IMR-90 (cell line): ENCODE results near the gene NOL9. TPM values are rescaled to one million over a fixed set of nuclear protein-coding genes. Genes with fewer than 3 reads are reported as not detected.

Experiments used
- ATAC-seq: fragments of 200-7000 bp; cut with Tn5 transposase; 2 replicates; pipeline ENCODE4 v1.9.1; 2020; ENCODE audit warnings: low read depth, mild to moderate bottlenecking, moderate library complexity
- BruUV-seq: library from RNA; stranded (reverse); fragments of 400-500 nt; replicated peaks from 2 replicates; lab custom pipeline; 2021; lab: Mats Ljungman, UMichigan
- CTCF ChIA-PET: fragments of 300-600 bp; formaldehyde crosslinking; extraction: SDS; loops from one replicate; lab custom pipeline; 2021; ENCODE audit warnings: antibody characterized with exemption; lab: Yijun Ruan, JAX
- POLR2A ChIA-PET: fragments of 300-600 bp; sonication (Branson Sonifier 250); formaldehyde crosslinking; loops from one replicate; lab custom pipeline; 2022; ENCODE audit warnings: antibody characterized with exemption; ENCODE audit not compliant: unreplicated experiment; lab: Charles Lee
- DNase-seq: peaks from one replicate; pipeline ENCODE4 v3.0.0; 2013
- H2AFZ ChIP-seq: replicated peaks from 2 replicates; pipeline ENCODE3; 2013; ENCODE audit warnings: low read length, mild to moderate bottlenecking; ENCODE audit not compliant: poor library complexity
- H2AK5ac ChIP-seq: 2 replicates; pipeline ENCODE4 v1.6.1; 2013; ENCODE audit warnings: low read depth, low read length, inconsistent platforms
- H2AK9ac ChIP-seq: replicated peaks from 2 replicates; pipeline ENCODE3; 2013; ENCODE audit warnings: mild to moderate bottlenecking, low read depth, low read length, moderate library complexity; ENCODE audit not compliant: poor library complexity
- H2BK120ac ChIP-seq: 2 replicates; pipeline ENCODE4 v1.6.1; 2013; ENCODE audit warnings: low read depth, low read length, inconsistent platforms
- H2BK15ac ChIP-seq: 3 replicates; pipeline ENCODE4 v1.6.1; 2013; ENCODE audit warnings: low read depth, low read length, inconsistent platforms
- H2BK20ac ChIP-seq: 2 replicates; pipeline ENCODE4 v1.6.1; 2013; ENCODE audit warnings: low read depth, mild to moderate bottlenecking, inconsistent platforms, low read length, moderate library complexity
- H2BK5ac ChIP-seq: 2 replicates; pipeline ENCODE4 v1.6.1; 2013; ENCODE audit warnings: mild to moderate bottlenecking, low read depth, low read length, inconsistent platforms; ENCODE audit not compliant: poor library complexity, severe bottlenecking
- H3K14ac ChIP-seq: replicated peaks from 2 replicates; pipeline ENCODE4 v1.6.1; 2013; ENCODE audit warnings: low read depth, low read length, inconsistent platforms
- H3K18ac ChIP-seq: 2 replicates; pipeline ENCODE4 v1.6.1; 2013; ENCODE audit warnings: low read depth, low read length, control low read depth
- H3K23ac ChIP-seq: 2 replicates; pipeline ENCODE4 v1.6.1; 2013; ENCODE audit warnings: low read depth, low read length, inconsistent platforms
- H3K27ac ChIP-seq: 2 replicates; pipeline ENCODE4 v1.5.1; 2013; ENCODE audit warnings: mild to moderate bottlenecking, control low read depth, low read length; ENCODE audit not compliant: insufficient read depth
- H3K27me3 ChIP-seq: 2 replicates; pipeline ENCODE4 v1.6.1; 2013; ENCODE audit warnings: low read length; ENCODE audit not compliant: control insufficient read depth, insufficient read depth
- H3K36me3 ChIP-seq: 2 replicates; pipeline ENCODE4 v1.6.1; 2013; ENCODE audit warnings: low read length, mixed read lengths; ENCODE audit not compliant: control insufficient read depth, insufficient read depth
- H3K4ac ChIP-seq: 2 replicates; pipeline ENCODE4 v1.6.1; 2013; ENCODE audit warnings: low read depth, low read length, inconsistent platforms
- H3K4me1 ChIP-seq: 2 replicates; pipeline ENCODE4 v1.6.1; 2013; ENCODE audit warnings: low read length, mixed read lengths; ENCODE audit not compliant: control insufficient read depth, insufficient read depth
- H3K4me2 ChIP-seq: 2 replicates; pipeline ENCODE4 v1.6.1; 2013; ENCODE audit warnings: low read depth, mild to moderate bottlenecking, control low read depth, low read length, moderate library complexity
- H3K4me3 ChIP-seq: 2 replicates; pipeline ENCODE4 v1.5.1; 2013; ENCODE audit warnings: low read depth, mild to moderate bottlenecking, control low read depth, low read length, moderate library complexity; ENCODE audit not compliant: insufficient read depth
- H3K56ac ChIP-seq: 2 replicates; pipeline ENCODE4 v1.6.1; 2013; ENCODE audit warnings: low read length, inconsistent platforms; ENCODE audit not compliant: insufficient read depth; ENCODE audit errors: extremely low read depth
- H3K79me1 ChIP-seq, 2 experiments: 2 replicates each; pipeline ENCODE4 v1.6.1; 2013; ENCODE audit warnings: low read length in 2 of 2, inconsistent platforms in 1 of 2, low read depth in 1 of 2
- H3K9ac ChIP-seq: 2 replicates; pipeline ENCODE4 v1.6.1; 2013; ENCODE audit warnings: low read depth, low read length, control low read depth
- H3K9me1 ChIP-seq: 2 replicates; pipeline ENCODE4 v1.6.1; 2013; ENCODE audit warnings: low read length, inconsistent platforms; ENCODE audit not compliant: insufficient read depth
- H3K9me3 ChIP-seq: 2 replicates; pipeline ENCODE4 v1.6.1; 2013; ENCODE audit warnings: low read length; ENCODE audit not compliant: control insufficient read depth, insufficient read depth
- H4K20me1 ChIP-seq: 2 replicates; pipeline ENCODE4 v1.6.1; 2013; ENCODE audit warnings: low read length, inconsistent platforms; ENCODE audit not compliant: insufficient read depth
- H4K5ac ChIP-seq: 2 replicates; pipeline ENCODE4 v1.6.1; 2013; ENCODE audit warnings: mild to moderate bottlenecking, low read depth, low read length, control low read depth
- H4K8ac ChIP-seq, 2 experiments: 2 replicates each; pipeline ENCODE4 v1.6.1; 2013; ENCODE audit warnings: low read depth in 2 of 2, low read length in 2 of 2, control low read depth in 1 of 2, inconsistent platforms in 1 of 2
- H4K91ac ChIP-seq: 2 replicates; pipeline ENCODE4 v1.6.1; 2013; ENCODE audit warnings: low read depth, low read length, inconsistent platforms; ENCODE audit not compliant: insufficient read depth
- FOS ChIP-seq: fragments of 150-350 bp; IDR thresholded peaks from 2 replicates; pipeline ENCODE4 v1.6.1; 2016; ENCODE audit warnings: low read depth, low read length
- RCOR1 ChIP-seq: IDR thresholded peaks from 2 replicates; pipeline ENCODE4 v1.6.1; 2012; ENCODE audit warnings: mild to moderate bottlenecking, low read length, improper control_type of control experiment; ENCODE audit not compliant: insufficient replicate concordance
- WGBS, 2 experiments: methylation state at CpG; one replicate each; pipeline versions ENCODE4 v1.1.5 to v1.1.7; 2013; ENCODE audit warnings: missing lambda C conversion rate in 2 of 2; ENCODE audit not compliant: insufficient read length in 1 of 2; ENCODE audit errors: extremely low coverage in 2 of 2; 5-methylcytosine and 5-hydroxymethylcytosine counted together
- dilution Hi-C: fragments of 300-500 bp; cut with HindIII; formaldehyde crosslinking; loops from one replicate; pipeline ENCODE4 v1.14.3; 2018; ENCODE audit warnings: low sequenced_read_pairs; ENCODE audit not compliant: unreplicated experiment
- in situ Hi-C: fragments of 300-500 bp; cut with MboI; formaldehyde crosslinking; loops from 3 replicates; pipeline ENCODE4 v1.14.3; 2019; ENCODE audit warnings: low sequenced_read_pairs, inconsistent platforms, mixed read lengths
- intact Hi-C: fragments of 100-400 bp; cut with micrococcal nuclease; formaldehyde crosslinking; loops from 2 replicates; pipeline ENCODE4 v1.10.0; 2022
- polyA plus RNA-seq, 3 experiments: library from polyadenylated mRNA; depleted of rRNA; stranded (reverse); fragments of >200 nt; gene quantifications; 2 replicates each; pipeline ENCODE4 v1.2.3, GENCODE V29; 2012; ENCODE audit warnings: low replicate concordance in 1 of 3
- total RNA-seq: library from RNA; depleted of rRNA; stranded (reverse); fragments of >200 nt; gene quantifications from 2 replicates; pipeline ENCODE4 v1.2.3, GENCODE V29; 2012
- TF ChIP-seq, protein P1 (sequence below): fragments of 150-350 bp; IDR thresholded peaks from 2 replicates; pipeline ENCODE4 v1.6.1; 2016; ENCODE audit warnings: low read depth, mild to moderate bottlenecking, low read length, moderate library complexity, borderline replicate concordance
- TF ChIP-seq, protein P2 (sequence below): fragments of 150-350 bp; IDR thresholded peaks from 2 replicates; pipeline ENCODE4 v1.6.1; 2017; ENCODE audit warnings: mild to moderate bottlenecking, antibody characterized with exemption, low read length, low read depth

NOL9 gene
- total and polyA plus RNA-seq, 2 of the 4 experiments (the other 2 are of a cell fraction) = 13.0 to 19.2 TPM

DNA sequence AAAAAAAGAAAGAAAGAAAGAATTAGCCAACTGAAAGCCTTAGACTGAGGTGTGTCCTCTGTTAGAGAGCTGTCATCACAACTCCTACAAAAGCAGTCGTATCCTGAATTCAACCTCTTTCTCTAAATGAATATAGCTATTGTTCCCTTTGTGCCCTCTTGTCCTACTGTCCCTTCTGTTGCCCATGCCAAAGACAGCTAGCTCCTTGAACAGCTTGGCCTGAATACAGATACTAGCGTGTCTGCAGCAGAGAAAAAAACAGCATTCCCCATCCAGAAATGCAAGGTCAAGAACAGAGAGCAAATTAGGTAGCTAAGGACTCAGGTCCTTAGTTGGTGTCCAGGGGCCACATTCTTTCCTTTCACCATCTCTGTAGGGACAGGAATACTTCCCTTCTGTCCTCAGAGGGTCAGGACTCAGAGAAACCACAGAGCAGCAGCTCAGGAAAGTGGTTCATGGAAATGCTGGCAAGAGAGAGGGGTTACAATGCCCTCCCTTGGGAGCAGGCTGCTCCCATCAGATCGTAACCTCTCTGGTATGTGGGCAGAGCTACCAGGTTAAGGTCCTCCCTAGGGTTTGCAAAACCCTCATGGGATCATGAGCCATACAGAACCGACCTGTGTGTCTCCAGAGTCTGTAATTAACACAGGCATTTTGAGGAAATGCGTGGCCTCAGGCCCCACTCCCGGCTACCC lies 23.7 kb upstream of the NOL9 start:
- H3K36me3 ChIP-seq = 0 out of 2 replicates have a peak, but pooled peaks cover 3% of the 10 kb centered on the region
- no peak overlapping the region for H3K4me2 ChIP-seq
- no peak for DNase-seq
- H3K18ac ChIP-seq = no peak overlapping the region
- no peaks in the 10 kb centered on the region; the same call in 1 of the 2 replicates for H3K27me3 ChIP-seq
- BruUV-seq = no TSS peak
- H2AK5ac ChIP-seq = no peak overlapping the region
- no peak overlapping the region for H3K27ac ChIP-seq
- no peak overlapping the region for H2BK5ac ChIP-seq
- H2BK120ac ChIP-seq = no peak overlapping the region
- WGBS, 2 experiments = 92% methylated on average over 2 of the region's 6 CpGs; no CpG with 5 or more reads in 1 of the 2 experiments
- H3K9ac ChIP-seq = no peak overlapping the region
- peaks cover 11% of the 10 kb centered on the region for H3K4me1 ChIP-seq
- no peaks in the 10 kb centered on the region for H3K9me3 ChIP-seq
- no peak overlapping the region for H3K4ac ChIP-seq
- intact Hi-C loops (no loop called here), in situ Hi-C loops (no loop called here), dilution Hi-C loops (no loop called here)
- no peak overlapping the region for H3K14ac ChIP-seq
- H4K20me1 ChIP-seq = peaks cover 3% of the 10 kb centered on the region; the same call in 1 of the 2 replicates
- no peak overlapping the region for H3K56ac ChIP-seq
- no peak overlapping the region for H3K4me3 ChIP-seq
- no peak for TF ChIP-seq FOS
- TF ChIP-seq, protein P1, sequence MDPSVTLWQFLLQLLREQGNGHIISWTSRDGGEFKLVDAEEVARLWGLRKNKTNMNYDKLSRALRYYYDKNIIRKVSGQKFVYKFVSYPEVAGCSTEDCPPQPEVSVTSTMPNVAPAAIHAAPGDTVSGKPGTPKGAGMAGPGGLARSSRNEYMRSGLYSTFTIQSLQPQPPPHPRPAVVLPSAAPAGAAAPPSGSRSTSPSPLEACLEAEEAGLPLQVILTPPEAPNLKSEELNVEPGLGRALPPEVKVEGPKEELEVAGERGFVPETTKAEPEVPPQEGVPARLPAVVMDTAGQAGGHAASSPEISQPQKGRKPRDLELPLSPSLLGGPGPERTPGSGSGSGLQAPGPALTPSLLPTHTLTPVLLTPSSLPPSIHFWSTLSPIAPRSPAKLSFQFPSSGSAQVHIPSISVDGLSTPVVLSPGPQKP = no peak
- TF ChIP-seq RCOR1 = no peak
- TF ChIP-seq, protein P2, sequence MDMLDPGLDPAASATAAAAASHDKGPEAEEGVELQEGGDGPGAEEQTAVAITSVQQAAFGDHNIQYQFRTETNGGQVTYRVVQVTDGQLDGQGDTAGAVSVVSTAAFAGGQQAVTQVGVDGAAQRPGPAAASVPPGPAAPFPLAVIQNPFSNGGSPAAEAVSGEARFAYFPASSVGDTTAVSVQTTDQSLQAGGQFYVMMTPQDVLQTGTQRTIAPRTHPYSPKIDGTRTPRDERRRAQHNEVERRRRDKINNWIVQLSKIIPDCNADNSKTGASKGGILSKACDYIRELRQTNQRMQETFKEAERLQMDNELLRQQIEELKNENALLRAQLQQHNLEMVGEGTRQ = no peak
- ChIA-PET CTCF (no interaction called here), POLR2A (no interaction called here)
- no peak overlapping the region for H2AFZ ChIP-seq
- H3K9me1 ChIP-seq = peaks cover 13% of the 10 kb centered on the region
- no peak overlapping the region for H2BK15ac ChIP-seq
- H4K91ac ChIP-seq = no peak overlapping the region
- no peak overlapping the region for H3K23ac ChIP-seq
- no peak overlapping the region for H4K8ac ChIP-seq
- peak overlapping the region; percentile 72 for H2AK9ac ChIP-seq
- H2BK20ac ChIP-seq = no peak overlapping the region
- ATAC-seq = no peak
- peaks cover 10 to 28% of the 10 kb centered on the region in 2 experiments for H3K79me1 ChIP-seq
- H4K5ac ChIP-seq = no peak overlapping the region
